Panc1 (cell line): ENCODE data around the gene SDK1. TPM values are rescaled to one million over a fixed set of nuclear protein-coding genes. Genes with fewer than 3 reads are reported as not detected.

Source experiments
- ATAC-seq: fragments of 200-7000 bp; cut with Tn5 transposase; 2 replicates; pipeline ENCODE4 v1.9.1; 2020; ENCODE audit warnings: mild to moderate bottlenecking, moderate library complexity
- BruUV-seq: library from RNA; stranded (reverse); fragments of 400-500 nt; replicated peaks from 2 replicates; lab custom pipeline; 2021; lab: Mats Ljungman, UMichigan
- CTCF ChIA-PET: fragments of 300-600 bp; sonication (Branson Sonifier 250); formaldehyde crosslinking; loops from one replicate; lab custom pipeline; 2022; ENCODE audit warnings: antibody characterized with exemption; lab: Charles Lee
- POLR2A ChIA-PET: fragments of 300-600 bp; sonication (Branson Sonifier 250); formaldehyde crosslinking; loops from one replicate; lab custom pipeline; 2022; ENCODE audit warnings: antibody characterized with exemption; lab: Charles Lee
- DNase-seq: peaks from one replicate; pipeline ENCODE4 v3.0.0-alpha.2; 2010; ENCODE audit warnings: low read depth, low spot score
- H3K27ac ChIP-seq: 2 replicates; pipeline ENCODE4 v1.5.1; 2011; ENCODE audit warnings: mild to moderate bottlenecking, low read length, inconsistent platforms
- H3K27me3 ChIP-seq: fragments of 200-500 bp; sonication (Bioruptor generic); 2 replicates; pipeline ENCODE4 v1.6.0; 2014; ENCODE audit warnings: low read length, inconsistent platforms; ENCODE audit not compliant: control insufficient read depth, insufficient read depth
- H3K36me3 ChIP-seq: fragments of 200-500 bp; sonication (Bioruptor generic); 2 replicates; pipeline ENCODE4 v1.5.1; 2014; ENCODE audit warnings: inconsistent platforms, mild to moderate bottlenecking, low read length, moderate library complexity; ENCODE audit not compliant: control insufficient read depth, insufficient read depth
- H3K4me1 ChIP-seq: 2 replicates; pipeline ENCODE4 v1.5.1; 2011; ENCODE audit warnings: inconsistent platforms, mild to moderate bottlenecking, low read length, moderate library complexity; ENCODE audit not compliant: control insufficient read depth, insufficient read depth
- H3K4me3 ChIP-seq, 2 experiments: 2 replicates each; pipeline ENCODE4 v1.5.1; 2011 to 2012; ENCODE audit warnings: low read depth in 2 of 2, low read length in 2 of 2, mild to moderate bottlenecking in 2 of 2, inconsistent platforms in 1 of 2, moderate library complexity in 1 of 2
- H3K9me3 ChIP-seq: fragments of 200-500 bp; sonication (Bioruptor generic); 2 replicates; pipeline ENCODE4 v1.5.1; 2014; ENCODE audit warnings: low read depth, mild to moderate bottlenecking, inconsistent platforms, low read length, moderate library complexity; ENCODE audit not compliant: control insufficient read depth, insufficient read depth
- POLR2AphosphoS5 ChIP-seq: IDR thresholded peaks from 2 replicates; pipeline ENCODE4 v1.6.1; 2012; ENCODE audit warnings: mild to moderate bottlenecking, low read depth, low read length, moderate library complexity
- SIN3A ChIP-seq: IDR thresholded peaks from 2 replicates; pipeline ENCODE4 v1.6.1; 2012; ENCODE audit warnings: low read depth, mild to moderate bottlenecking, low read length, moderate library complexity, borderline replicate concordance; ENCODE audit not compliant: insufficient read depth
- TCF7L2 ChIP-seq: IDR thresholded peaks from 2 replicates; pipeline ENCODE4 v1.6.1; 2011; ENCODE audit warnings: mild to moderate bottlenecking, low read depth, low read length, inconsistent platforms
- in situ Hi-C: cut with HindIII; loops from 2 replicates; pipeline ENCODE4 v1.10.0; 2016; ENCODE audit warnings: low sequenced_read_pairs, low pct_unique_long_range_greater_than_20kb
- intact Hi-C: fragments of 100-400 bp; cut with micrococcal nuclease; formaldehyde crosslinking; loops from one replicate; pipeline ENCODE4 v1.10.0; 2022; ENCODE audit not compliant: unreplicated experiment
- total RNA-seq: library from RNA; stranded (reverse); gene quantifications from one replicate; pipeline ENCODE4 v1.2.1, GENCODE V29; 2021; ENCODE audit not compliant: unreplicated experiment
- TF ChIP-seq, protein P1 (sequence below): fragments of 450-650 bp; IDR thresholded peaks from 2 replicates; pipeline ENCODE4 v1.5.1; 2017; ENCODE audit warnings: mild to moderate bottlenecking
- TF ChIP-seq, protein P2 (sequence below), 2 experiments: IDR thresholded peaks; 2 replicates each; pipeline ENCODE4 v1.6.1; 2011 to 2012; ENCODE audit warnings: low read depth in 2 of 2, control low read depth in 1 of 2, low read length in 1 of 2, mild to moderate bottlenecking in 1 of 2, moderate library complexity in 1 of 2; ENCODE audit not compliant: insufficient read depth in 1 of 2

SDK1 gene
- total RNA-seq, 1 experiment from 2014 or later: 47.4 TPM

- ChIA-PET POLR2A (interaction anchor here (0.7 kb wide), 1 partner anchor 62 kb away, joined by 8 read pairs; no protein-coding TSS in a partner anchor), CTCF (no interaction called here)
- in situ Hi-C loops: no loop called here
- Histone ChIP-seq H3K4me1 (no peaks in the 10 kb centered on the region), H3K36me3 (no peaks in the 10 kb centered on the region), H3K9me3 (no peaks in the 10 kb centered on the region), H3K27me3 (no peaks in the 10 kb centered on the region), H3K27ac (no peak overlapping the region), H3K4me3 (no peak overlapping the region)
- ATAC-seq (no peak), DNase-seq (no peak)
- intact Hi-C loops: no loop called here
- TF ChIP-seq, protein P1, sequence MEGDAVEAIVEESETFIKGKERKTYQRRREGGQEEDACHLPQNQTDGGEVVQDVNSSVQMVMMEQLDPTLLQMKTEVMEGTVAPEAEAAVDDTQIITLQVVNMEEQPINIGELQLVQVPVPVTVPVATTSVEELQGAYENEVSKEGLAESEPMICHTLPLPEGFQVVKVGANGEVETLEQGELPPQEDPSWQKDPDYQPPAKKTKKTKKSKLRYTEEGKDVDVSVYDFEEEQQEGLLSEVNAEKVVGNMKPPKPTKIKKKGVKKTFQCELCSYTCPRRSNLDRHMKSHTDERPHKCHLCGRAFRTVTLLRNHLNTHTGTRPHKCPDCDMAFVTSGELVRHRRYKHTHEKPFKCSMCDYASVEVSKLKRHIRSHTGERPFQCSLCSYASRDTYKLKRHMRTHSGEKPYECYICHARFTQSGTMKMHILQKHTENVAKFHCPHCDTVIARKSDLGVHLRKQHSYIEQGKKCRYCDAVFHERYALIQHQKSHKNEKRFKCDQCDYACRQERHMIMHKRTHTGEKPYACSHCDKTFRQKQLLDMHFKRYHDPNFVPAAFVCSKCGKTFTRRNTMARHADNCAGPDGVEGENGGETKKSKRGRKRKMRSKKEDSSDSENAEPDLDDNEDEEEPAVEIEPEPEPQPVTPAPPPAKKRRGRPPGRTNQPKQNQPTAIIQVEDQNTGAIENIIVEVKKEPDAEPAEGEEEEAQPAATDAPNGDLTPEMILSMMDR: no peak
- TF ChIP-seq TCF7L2 (no peak), POLR2AphosphoS5 (no peak), SIN3A (no peak)
- TF ChIP-seq, protein P2, sequence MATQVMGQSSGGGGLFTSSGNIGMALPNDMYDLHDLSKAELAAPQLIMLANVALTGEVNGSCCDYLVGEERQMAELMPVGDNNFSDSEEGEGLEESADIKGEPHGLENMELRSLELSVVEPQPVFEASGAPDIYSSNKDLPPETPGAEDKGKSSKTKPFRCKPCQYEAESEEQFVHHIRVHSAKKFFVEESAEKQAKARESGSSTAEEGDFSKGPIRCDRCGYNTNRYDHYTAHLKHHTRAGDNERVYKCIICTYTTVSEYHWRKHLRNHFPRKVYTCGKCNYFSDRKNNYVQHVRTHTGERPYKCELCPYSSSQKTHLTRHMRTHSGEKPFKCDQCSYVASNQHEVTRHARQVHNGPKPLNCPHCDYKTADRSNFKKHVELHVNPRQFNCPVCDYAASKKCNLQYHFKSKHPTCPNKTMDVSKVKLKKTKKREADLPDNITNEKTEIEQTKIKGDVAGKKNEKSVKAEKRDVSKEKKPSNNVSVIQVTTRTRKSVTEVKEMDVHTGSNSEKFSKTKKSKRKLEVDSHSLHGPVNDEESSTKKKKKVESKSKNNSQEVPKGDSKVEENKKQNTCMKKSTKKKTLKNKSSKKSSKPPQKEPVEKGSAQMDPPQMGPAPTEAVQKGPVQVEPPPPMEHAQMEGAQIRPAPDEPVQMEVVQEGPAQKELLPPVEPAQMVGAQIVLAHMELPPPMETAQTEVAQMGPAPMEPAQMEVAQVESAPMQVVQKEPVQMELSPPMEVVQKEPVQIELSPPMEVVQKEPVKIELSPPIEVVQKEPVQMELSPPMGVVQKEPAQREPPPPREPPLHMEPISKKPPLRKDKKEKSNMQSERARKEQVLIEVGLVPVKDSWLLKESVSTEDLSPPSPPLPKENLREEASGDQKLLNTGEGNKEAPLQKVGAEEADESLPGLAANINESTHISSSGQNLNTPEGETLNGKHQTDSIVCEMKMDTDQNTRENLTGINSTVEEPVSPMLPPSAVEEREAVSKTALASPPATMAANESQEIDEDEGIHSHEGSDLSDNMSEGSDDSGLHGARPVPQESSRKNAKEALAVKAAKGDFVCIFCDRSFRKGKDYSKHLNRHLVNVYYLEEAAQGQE (IDR thresholded peaks at IDR 0.05; ENCODE audit: insufficient read depth in 1 of 2, low read depth in 2 of 2, low read length in 1 of 2): no peak
- BruUV-seq: no TSS peak
Measured at GRCh38 chr7:4052130-4052529, 751.1 kb downstream of the SDK1 start.

DNA sequence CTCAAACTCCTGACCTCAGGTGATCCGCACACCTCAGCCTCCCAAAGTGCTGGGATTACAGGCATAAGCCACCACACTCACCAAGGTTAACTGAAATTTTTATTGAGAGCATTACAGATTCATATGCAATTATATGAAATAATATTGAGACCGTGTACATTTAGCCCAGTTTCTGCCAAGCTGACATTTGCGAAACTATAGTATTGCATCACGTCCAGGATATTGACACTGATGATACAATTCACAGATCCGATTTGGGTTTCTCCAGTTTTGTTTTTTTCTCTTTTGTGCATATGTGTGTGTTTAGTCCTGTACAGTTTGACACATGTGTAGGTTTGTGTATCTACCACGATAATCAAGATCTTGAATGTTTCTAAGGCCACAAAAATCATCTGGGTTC lies 753.1 kb downstream of the SDK1 start:
- no peak overlapping the region for H3K27ac ChIP-seq
- BruUV-seq: no TSS peak
- TF ChIP-seq TCF7L2 (no peak), SIN3A (no peak), POLR2AphosphoS5 (no peak)
- TF ChIP-seq, protein P2 (IDR thresholded peaks at IDR 0.05; ENCODE audit: insufficient read depth in 1 of 2, low read depth in 2 of 2, low read length in 1 of 2): no peak
- TF ChIP-seq, protein P1: no peak
- H3K27me3 ChIP-seq: no peaks in the 10 kb centered on the region
- DNase-seq: no peak
- H3K4me1 ChIP-seq: no peaks in the 10 kb centered on the region
- POLR2A ChIA-PET: interaction anchor here (0.5 kb wide), 1 partner anchor 752 kb away, joined by 4 read pairs; no protein-coding TSS in a partner anchor
- H3K36me3 ChIP-seq: no peaks in the 10 kb centered on the region
- no peak overlapping the region for H3K4me3 ChIP-seq
- CTCF ChIA-PET: no interaction called here
- in situ Hi-C loops: no loop called here
- H3K9me3 ChIP-seq: no peaks in the 10 kb centered on the region
- intact Hi-C loops: no loop called here
- no peak for ATAC-seq
